Keratinocyte (primary cell): ENCODE results near the gene HELZ2. TPM values are rescaled to one million over a fixed set of nuclear protein-coding genes. Genes with fewer than 3 reads are reported as not detected.

Experiments used
- DNase-seq: peaks from one replicate; pipeline ENCODE4 v3.0.0-alpha.2; 2011; ENCODE audit warnings: low read depth, missing footprints, low spot score
- FAIRE-seq: peaks from 2 replicates; lab custom pipeline; 2011; peaks lifted over from hg19 to GRCh38; lab: Jason Lieb, UNC
- H2AFZ ChIP-seq: 2 replicates; pipeline ENCODE4 v1.6.0; 2012; ENCODE audit warnings: low read length, control low read depth, inconsistent platforms; ENCODE audit not compliant: control insufficient read depth
- H3K27ac ChIP-seq: 2 replicates; pipeline ENCODE4 v1.5.1; 2011; ENCODE audit warnings: low read length; ENCODE audit not compliant: control insufficient read depth, insufficient read depth
- H3K27me3 ChIP-seq: 3 replicates; pipeline ENCODE4 v1.6.0; 2011; ENCODE audit warnings: low read length; ENCODE audit not compliant: control insufficient read depth, insufficient read depth; ENCODE audit errors: extremely low read depth
- H3K36me3 ChIP-seq, 2 experiments: 2 replicates in 1 of 2; 3 replicates in 1 of 2; pipeline ENCODE4 v1.5.1; 2011; ENCODE audit warnings: low read length in 2 of 2, mild to moderate bottlenecking in 1 of 2; ENCODE audit not compliant: control insufficient read depth in 2 of 2, insufficient read depth in 2 of 2; ENCODE audit errors: extremely low read depth in 1 of 2
- H3K4me1 ChIP-seq: 3 replicates; pipeline ENCODE4 v1.5.1; 2011; ENCODE audit warnings: low read length; ENCODE audit not compliant: control insufficient read depth, insufficient read depth; ENCODE audit errors: extremely low read depth
- H3K4me2 ChIP-seq: 3 replicates; pipeline ENCODE4 v1.6.0; 2011; ENCODE audit warnings: low read depth, low read length; ENCODE audit not compliant: control insufficient read depth, insufficient read depth; ENCODE audit errors: extremely low read depth
- H3K4me3 ChIP-seq, 3 experiments: fragments of 200-600 bp in 1 of 3; sonication (generic) in 1 of 3; 2 replicates in 2 of 3; 3 replicates in 1 of 3; pipeline ENCODE4 v1.5.1; 2011 to 2016; ENCODE audit warnings: low read length in 3 of 3, mild to moderate bottlenecking in 3 of 3, control low read depth in 2 of 3, inconsistent platforms in 1 of 3, low read depth in 1 of 3, mixed read lengths in 1 of 3, mixed run types in 1 of 3, moderate library complexity in 1 of 3; ENCODE audit not compliant: control insufficient read depth in 2 of 3, insufficient read depth in 2 of 3; ENCODE audit errors: extremely low read depth in 1 of 3
- H3K79me2 ChIP-seq: 2 replicates; pipeline ENCODE4 v1.6.0; 2012; ENCODE audit warnings: low read length; ENCODE audit not compliant: control insufficient read depth, insufficient read depth
- H3K9ac ChIP-seq: 3 replicates; pipeline ENCODE4 v1.6.0; 2011; ENCODE audit warnings: low read length; ENCODE audit not compliant: control insufficient read depth, insufficient read depth; ENCODE audit errors: extremely low read depth
- H3K9me1 ChIP-seq: 3 replicates; pipeline ENCODE4 v1.6.0; 2011; ENCODE audit warnings: low read length; ENCODE audit not compliant: control insufficient read depth, insufficient read depth; ENCODE audit errors: extremely low read depth
- H3K9me3 ChIP-seq: 2 replicates; pipeline ENCODE4 v1.5.1; 2012; ENCODE audit warnings: low read depth, low read length; ENCODE audit not compliant: control insufficient read depth
- H4K20me1 ChIP-seq: 3 replicates; pipeline ENCODE4 v1.6.0; 2011; ENCODE audit warnings: low read length; ENCODE audit not compliant: control insufficient read depth, insufficient read depth; ENCODE audit errors: extremely low read depth
- CTCF ChIP-seq, 3 experiments: IDR thresholded peaks in 1 of 3; conservative IDR thresholded peaks in 1 of 3; optimal IDR thresholded peaks in 1 of 3; 2 replicates in 2 of 3; 3 replicates in 1 of 3; pipeline versions ENCODE3 to v1.5.1; 2011; ENCODE audit warnings: low read length in 3 of 3, mild to moderate bottlenecking in 3 of 3, moderate library complexity in 2 of 3, control low read depth in 1 of 3, inconsistent platforms in 1 of 3; ENCODE audit not compliant: insufficient read depth in 2 of 3; ENCODE audit errors: extremely low read depth in 1 of 3
- EZH2 ChIP-seq: IDR thresholded peaks from one replicate; pipeline ENCODE4 v1.6.1; 2012; ENCODE audit warnings: inconsistent platforms, mild to moderate bottlenecking, low read length, moderate library complexity
- dilution Hi-C: fragments of 300-500 bp; cut with MboI; formaldehyde crosslinking; loops from one replicate; pipeline ENCODE4 v1.7.0; 2020; ENCODE audit warnings: low sequenced_read_pairs; ENCODE audit not compliant: extremely low pct_ligation_motif_present
- polyA plus RNA-seq, 5 experiments: library from polyadenylated mRNA; depleted of rRNA in 3 of 5; stranded (reverse) in 3 of 5; stranded (forward) in 1 of 5; unstranded in 1 of 5; fragments of >200 nt; gene quantifications; 1 replicate in 1 of 5; 2 replicates in 3 of 5; 3 replicates in 1 of 5; pipeline versions ENCODE4 v1.2.1 to v1.2.3, GENCODE V29; 2011 to 2012; ENCODE audit warnings: missing spikeins in 2 of 5, low read depth in 1 of 5, low replicate concordance in 1 of 5

HELZ2 gene
- polyA plus RNA-seq, 1 donor (not counting 4 experiments of a cell fraction or from before 2014, with no cell fraction given), result 14.8 TPM

- H3K4me1 ChIP-seq, result peaks cover 8% of the 10 kb centered on the region
- no peak overlapping the region for H3K27ac ChIP-seq
- no peaks in the 10 kb centered on the region for H3K9me3 ChIP-seq
- H2AFZ ChIP-seq, result no peak overlapping the region
- no peak overlapping the region for H3K4me3 ChIP-seq
- dilution Hi-C loops, result no loop called here
- no peaks in the 10 kb centered on the region for H3K9me1 ChIP-seq
- H3K9ac ChIP-seq, result no peak overlapping the region
- DNase-seq, result no peak
- H4K20me1 ChIP-seq, result peaks cover 7% of the 10 kb centered on the region
- no peak overlapping the region for H3K4me2 ChIP-seq
- H3K36me3 ChIP-seq, result peaks cover 12 to 23% of the 10 kb centered on the region in 2 experiments
- no peaks in the 10 kb centered on the region for H3K79me2 ChIP-seq
- TF ChIP-seq EZH2 (no peak), CTCF (optimal IDR thresholded peaks at IDR 0.05 in 1 of 3, IDR thresholded peaks at IDR 0.05 in 1 of 3, conservative IDR thresholded peaks at IDR 0.05 in 1 of 3; ENCODE audit: extremely low read depth in 1 of 3, insufficient read depth in 2 of 3, low read length in 3 of 3) (no peak)
- no peaks in the 10 kb centered on the region for H3K27me3 ChIP-seq
- FAIRE-seq, result no peak
Measured at GRCh38 chr20:63529180-63529860, 44.7 kb downstream of the HELZ2 start.

- no peaks in the 10 kb centered on the region for H3K27me3 ChIP-seq
- H3K4me3 ChIP-seq, result no peak overlapping the region
- peaks cover 6% of the 10 kb centered on the region for H3K9me3 ChIP-seq
- TF ChIP-seq EZH2 (no peak), CTCF (optimal IDR thresholded peaks at IDR 0.05 in 1 of 3, IDR thresholded peaks at IDR 0.05 in 1 of 3, conservative IDR thresholded peaks at IDR 0.05 in 1 of 3; ENCODE audit: extremely low read depth in 1 of 3, insufficient read depth in 2 of 3, low read length in 3 of 3) (no peak)
- dilution Hi-C loops, result no loop called here
- FAIRE-seq (no peak), DNase-seq (no peak)
- peaks cover 15% of the 10 kb centered on the region for H4K20me1 ChIP-seq
- H2AFZ ChIP-seq, result no peak overlapping the region
- H3K4me1 ChIP-seq, result peaks cover 3% of the 10 kb centered on the region
- H3K9ac ChIP-seq, result no peak overlapping the region
- H3K4me2 ChIP-seq, result no peak overlapping the region
- peaks cover 23 to 29% of the 10 kb centered on the region in 2 experiments for H3K36me3 ChIP-seq
- H3K9me1 ChIP-seq, result no peaks in the 10 kb centered on the region
- H3K79me2 ChIP-seq, result peaks cover 9% of the 10 kb centered on the region
- H3K27ac ChIP-seq, result no peak overlapping the region
Measured at GRCh38 chr20:63527184-63527583, 46.9 kb downstream of the HELZ2 start.
